H9 (cell line): ENCODE results near the gene DPF1. TPM values are rescaled to one million over a fixed set of nuclear protein-coding genes. Genes with fewer than 3 reads are reported as not detected.
"Not testable (repeated sequence)": the region's sequence is repeated elsewhere in the genome, so short reads cannot be mapped to it uniquely, and the experiment has no call there.

Experiments
- DNase-seq: peaks from one replicate; pipeline ENCODE4 v3.0.0-alpha.2; 2017
- H2AFZ ChIP-seq: one replicate; pipeline ENCODE4 v1.6.1; 2013; ENCODE audit warnings: mild to moderate bottlenecking, low read length, control low read depth, moderate library complexity
- H2AK5ac ChIP-seq: 2 replicates; pipeline ENCODE4 v1.6.1; 2013; ENCODE audit warnings: low read length, control low read depth, mixed read lengths; ENCODE audit not compliant: insufficient read length
- H2BK120ac ChIP-seq: one replicate; pipeline ENCODE4 v1.6.1; 2013; ENCODE audit warnings: low read depth, mild to moderate bottlenecking, low read length, control low read depth, inconsistent platforms; ENCODE audit not compliant: poor library complexity, severe bottlenecking
- H2BK12ac ChIP-seq: 2 replicates; pipeline ENCODE4 v1.6.1; 2013; ENCODE audit warnings: low read length, control low read depth, mixed read lengths, low read depth; ENCODE audit not compliant: insufficient read length
- H2BK15ac ChIP-seq: 2 replicates; pipeline ENCODE4 v1.6.1; 2013; ENCODE audit warnings: low read depth, low read length, control low read depth
- H2BK20ac ChIP-seq: one replicate; pipeline ENCODE4 v1.6.1; 2013; ENCODE audit warnings: low read depth, mild to moderate bottlenecking, low read length, control low read depth, inconsistent platforms; ENCODE audit not compliant: poor library complexity, severe bottlenecking
- H2BK5ac ChIP-seq: 2 replicates; pipeline ENCODE4 v1.6.1; 2013; ENCODE audit warnings: low read length, control low read depth, mixed read lengths; ENCODE audit not compliant: insufficient read length
- H3K14ac ChIP-seq: 2 replicates; pipeline ENCODE4 v1.6.1; 2013; ENCODE audit warnings: low read length, control low read depth; ENCODE audit not compliant: insufficient read depth
- H3K18ac ChIP-seq: 2 replicates; pipeline ENCODE4 v1.6.1; 2013; ENCODE audit warnings: low read depth, mild to moderate bottlenecking, mixed read lengths, low read length, control low read depth; ENCODE audit not compliant: insufficient read length
- H3K23ac ChIP-seq: 2 replicates; pipeline ENCODE4 v1.6.1; 2013; ENCODE audit warnings: low read length, control low read depth, mixed read lengths, low read depth; ENCODE audit not compliant: insufficient read length
- H3K23me2 ChIP-seq: 2 replicates; pipeline ENCODE4 v1.6.1; 2013; ENCODE audit warnings: low read depth, mild to moderate bottlenecking, mixed read lengths, low read length, control low read depth; ENCODE audit not compliant: insufficient read length, poor library complexity, severe bottlenecking
- H3K27ac ChIP-seq: 2 replicates; pipeline ENCODE4 v1.5.1; 2013; ENCODE audit warnings: low read length, control low read depth, mixed read lengths, low read depth; ENCODE audit not compliant: insufficient read length
- H3K27me3 ChIP-seq: 2 replicates; pipeline ENCODE4 v1.6.1; 2013; ENCODE audit warnings: low read length, control low read depth, inconsistent platforms; ENCODE audit not compliant: insufficient read depth
- H3K4ac ChIP-seq: 2 replicates; pipeline ENCODE4 v1.6.1; 2013; ENCODE audit warnings: low read depth, mild to moderate bottlenecking, control low read depth, inconsistent platforms, low read length, moderate library complexity
- H3K4me1 ChIP-seq: 2 replicates; pipeline ENCODE4 v1.6.1; 2013; ENCODE audit warnings: low read length, control low read depth, inconsistent platforms; ENCODE audit not compliant: insufficient read depth
- H3K4me2 ChIP-seq: 2 replicates; pipeline ENCODE4 v1.6.1; 2013; ENCODE audit warnings: low read length, control low read depth, mixed read lengths; ENCODE audit not compliant: insufficient read length, insufficient read depth
- H3K56ac ChIP-seq: 2 replicates; pipeline ENCODE4 v1.6.1; 2013; ENCODE audit warnings: low read depth, mild to moderate bottlenecking, mixed read lengths, low read length, control low read depth; ENCODE audit not compliant: insufficient read length
- H3K79me1 ChIP-seq: 2 replicates; pipeline ENCODE4 v1.6.1; 2013; ENCODE audit warnings: low read depth, mild to moderate bottlenecking, moderate library complexity, low read length, control low read depth, inconsistent platforms; ENCODE audit not compliant: insufficient read depth, poor library complexity, severe bottlenecking
- H3K79me2 ChIP-seq: 2 replicates; pipeline ENCODE4 v1.6.1; 2013; ENCODE audit warnings: low read length, control low read depth, inconsistent platforms; ENCODE audit not compliant: insufficient read depth
- H3K9ac ChIP-seq: 2 replicates; pipeline ENCODE4 v1.6.1; 2013; ENCODE audit warnings: low read length, control low read depth, mixed read lengths; ENCODE audit not compliant: insufficient read length; ENCODE audit errors: extremely low read depth
- H3K9me3 ChIP-seq: one replicate; pipeline ENCODE4 v1.6.1; 2013; ENCODE audit warnings: low read depth, low read length, inconsistent platforms; ENCODE audit not compliant: control insufficient read depth
- H3T11ph ChIP-seq: one replicate; pipeline ENCODE4 v1.6.1; 2013; ENCODE audit warnings: mild to moderate bottlenecking, low read length, control low read depth, inconsistent platforms
- H4K20me1 ChIP-seq: one replicate; pipeline ENCODE4 v1.6.1; 2013; ENCODE audit not compliant: control insufficient read depth, insufficient read length, insufficient read depth
- H4K5ac ChIP-seq: 2 replicates; pipeline ENCODE4 v1.6.1; 2013; ENCODE audit warnings: low read depth, mild to moderate bottlenecking, mixed read lengths, low read length, control low read depth; ENCODE audit not compliant: insufficient read length
- H4K8ac ChIP-seq: replicated peaks from 2 replicates; pipeline ENCODE4 v1.6.1; 2013; ENCODE audit warnings: low read length, control low read depth, mixed read lengths, low read depth; ENCODE audit not compliant: insufficient read length
- H4K91ac ChIP-seq: 2 replicates; pipeline ENCODE4 v1.6.1; 2013; ENCODE audit warnings: low read depth, mild to moderate bottlenecking, moderate library complexity, mixed read lengths, low read length, control low read depth; ENCODE audit not compliant: insufficient read length
- H3K27ac Mint-ChIP-seq, 3 experiments: 2 replicates in 2 of 3; 3 replicates in 1 of 3; pipeline ENCODE4 v1.8.0; 2020 to 2021; ENCODE audit warnings: mixed read lengths in 3 of 3, mild to moderate bottlenecking in 1 of 3, moderate library complexity in 1 of 3
- H3K27me3 Mint-ChIP-seq: 2 replicates; pipeline ENCODE4 v1.8.0; 2021; ENCODE audit warnings: low read depth, mild to moderate bottlenecking, moderate library complexity, mixed read lengths
- H3K36me3 Mint-ChIP-seq, 3 experiments: 2 replicates in 2 of 3; 3 replicates in 1 of 3; pipeline ENCODE4 v1.8.0; 2020 to 2021; ENCODE audit warnings: low read depth in 3 of 3, mixed read lengths in 3 of 3; ENCODE audit not compliant: insufficient read depth in 1 of 3
- H3K4me1 Mint-ChIP-seq, 2 experiments: 2 replicates each; pipeline ENCODE4 v1.8.0; 2020; ENCODE audit warnings: mixed read lengths in 2 of 2
- H3K4me3 Mint-ChIP-seq, 2 experiments: 2 replicates in 1 of 2; 3 replicates in 1 of 2; pipeline ENCODE4 v1.8.0; 2020 to 2021; ENCODE audit warnings: mild to moderate bottlenecking in 2 of 2, mixed read lengths in 2 of 2, moderate library complexity in 1 of 2
- H3K9me3 Mint-ChIP-seq, 2 experiments: 2 replicates in 1 of 2; 3 replicates in 1 of 2; pipeline ENCODE4 v1.8.0; 2020; ENCODE audit warnings: mild to moderate bottlenecking in 2 of 2, mixed read lengths in 2 of 2, moderate library complexity in 1 of 2
- CTCF ChIP-seq: fragments of 200-600 bp; sonication (generic); conservative IDR thresholded peaks from 3 replicates; pipeline ENCODE4 v1.8.0; 2021; ENCODE audit warnings: antibody characterized with exemption, mild to moderate bottlenecking
- WGBS: extraction: QIAGEN DNeasy Blood & Tissue Kit; methylation state at CpG from one replicate; pipeline ENCODE4 v1.1.7; 2013; ENCODE audit warnings: missing lambda C conversion rate, low lambda C conversion rate, mixed read lengths; ENCODE audit not compliant: insufficient read length; ENCODE audit errors: extremely low coverage; 5-methylcytosine and 5-hydroxymethylcytosine counted together
- total RNA-seq: library from RNA; stranded (reverse); gene quantifications from 2 replicates; pipeline ENCODE4 v1.2.1, GENCODE V29; 2021

Gene DPF1
- total RNA-seq, 1 experiment from 2014 or later = 12.0 TPM

- no peak for TF ChIP-seq CTCF
- H3K4me1 ChIP-seq = peaks cover 9% of the 10 kb centered on the region; the same call in 1 of the 2 replicates
- H2BK12ac ChIP-seq = no peak overlapping the region
- no peak overlapping the region for H2BK120ac ChIP-seq
- no peaks in the 10 kb centered on the region for H3K9me3 ChIP-seq
- H3K4ac ChIP-seq = no peak overlapping the region
- no peak overlapping the region for H3K14ac ChIP-seq
- peak overlapping the region; percentile 38 to 80 (median 78); a peak in 6 of 7 replicates for H3K27ac Mint-ChIP-seq
- H2AK5ac ChIP-seq = peak overlapping the region; percentile 3
- no peak overlapping the region for H3K56ac ChIP-seq
- H3K9ac ChIP-seq = no peak overlapping the region
- no peak overlapping the region for H2BK15ac ChIP-seq
- H2BK20ac ChIP-seq = no peak overlapping the region
- no peak overlapping the region for H2BK5ac ChIP-seq
- H3K27ac ChIP-seq = no peak overlapping the region
- peaks cover 35 to 41% of the 10 kb centered on the region in 2 experiments for H3K4me1 Mint-ChIP-seq
- no peaks in the 10 kb centered on the region; a peak in 3 of 5 replicates for H3K9me3 Mint-ChIP-seq
- peaks cover 24% of the 10 kb centered on the region; the same call in 1 of the 2 replicates for H3K79me2 ChIP-seq
- 0 out of 2 replicates have a peak, but pooled peaks cover 3% of the 10 kb centered on the region for H3K27me3 Mint-ChIP-seq
- H3T11ph ChIP-seq = no peak overlapping the region
- peaks cover 0 to 7% (median 2%) of the 10 kb centered on the region in 3 experiments; a peak in 3 of 7 replicates for H3K36me3 Mint-ChIP-seq
- H3K4me3 Mint-ChIP-seq = peak overlapping the region in 1 of 2 experiments; percentile 61; a peak in 1 of 5 replicates
- H4K20me1 ChIP-seq = no peaks in the 10 kb centered on the region
- H4K8ac ChIP-seq = no peak overlapping the region
- H2AFZ ChIP-seq = no peak overlapping the region
- no peak overlapping the region for H4K91ac ChIP-seq
- no peak overlapping the region for H3K4me2 ChIP-seq
- no peaks in the 10 kb centered on the region for H3K27me3 ChIP-seq
- peaks cover 6% of the 10 kb centered on the region for H3K79me1 ChIP-seq
- peaks cover 11% of the 10 kb centered on the region for H3K23me2 ChIP-seq
- no CpG with 5 or more reads among the region's 7 CpGs for WGBS
- no peak overlapping the region for H4K5ac ChIP-seq
- DNase-seq = no peak
- peak overlapping the region; percentile 50 for H3K18ac ChIP-seq
- no peak overlapping the region for H3K23ac ChIP-seq
Measured at GRCh38 chr19:38262585-38263268, 38.7 kb upstream of the DPF1 start.

- not testable (repeated sequence) for H3K9ac ChIP-seq, H3K4me3 Mint-ChIP-seq, H3K9me3 Mint-ChIP-seq, H3K23ac ChIP-seq, H3K14ac ChIP-seq, H3K4ac ChIP-seq, H3K79me1 ChIP-seq, H3K36me3 Mint-ChIP-seq, H3K4me2 ChIP-seq, H2BK5ac ChIP-seq, H3K27ac ChIP-seq, H2BK20ac ChIP-seq, H2AFZ ChIP-seq, H2BK120ac ChIP-seq, DNase-seq, H3K27me3 Mint-ChIP-seq, H3T11ph ChIP-seq, H4K5ac ChIP-seq, H3K18ac ChIP-seq, H4K91ac ChIP-seq, H3K9me3 ChIP-seq, H3K27ac Mint-ChIP-seq, H3K27me3 ChIP-seq, H3K4me1 ChIP-seq, H2BK15ac ChIP-seq, H4K20me1 ChIP-seq, H3K56ac ChIP-seq, H4K8ac ChIP-seq, H2AK5ac ChIP-seq
- peaks cover 11% of the 10 kb centered on the region for H3K23me2 ChIP-seq
- peak overlapping the region; percentile 45 for H2BK12ac ChIP-seq
- H3K79me2 ChIP-seq = peaks cover 16% of the 10 kb centered on the region; the same call in 1 of the 2 replicates
- no CpG with 5 or more reads among the region's 12 CpGs for WGBS
- peaks cover 28 to 33% of the 10 kb centered on the region in 2 experiments for H3K4me1 Mint-ChIP-seq
Measured at GRCh38 chr19:38261942-38262341, 37.9 kb upstream of the DPF1 start.
